Hepatocyte (in vitro differentiated cells): ENCODE results near the gene PNMA3. TPM values are rescaled to one million over a fixed set of nuclear protein-coding genes. Genes with fewer than 3 reads are reported as not detected.
A peak's percentile ranks its signal among the peaks of the same experiment; 100 is the strongest.

Source experiments
- DNase-seq: peaks from one replicate; pipeline ENCODE4 v3.0.0-alpha.2; 2016; ENCODE audit warnings: low spot score
- H2AFZ ChIP-seq: fragments of 200-600 bp; sonication (generic); 2 replicates; pipeline ENCODE4 v1.6.0; 2016; ENCODE audit warnings: antibody characterized with exemption, mild to moderate bottlenecking
- H3K27ac ChIP-seq: fragments of 200-600 bp; sonication (generic); 2 replicates; pipeline ENCODE4 v1.5.1; 2016; ENCODE audit warnings: mild to moderate bottlenecking
- H3K27me3 ChIP-seq: fragments of 200-600 bp; sonication (generic); 2 replicates; pipeline ENCODE4 v1.6.1; 2016
- H3K36me3 ChIP-seq: fragments of 200-600 bp; sonication (generic); replicated peaks from 2 replicates; pipeline ENCODE4 v1.5.1; 2016; ENCODE audit warnings: low read depth; ENCODE audit not compliant: insufficient read depth
- H3K4me1 ChIP-seq: fragments of 200-600 bp; sonication (generic); 2 replicates; pipeline ENCODE4 v1.5.1; 2016; ENCODE audit warnings: mild to moderate bottlenecking, moderate library complexity; ENCODE audit not compliant: insufficient read depth
- H3K4me2 ChIP-seq: fragments of 200-600 bp; sonication (generic); 2 replicates; pipeline ENCODE4 v1.6.0; 2016
- H3K4me3 ChIP-seq: fragments of 200-600 bp; sonication (generic); 2 replicates; pipeline ENCODE4 v1.5.1; 2016; ENCODE audit warnings: mild to moderate bottlenecking
- H3K79me2 ChIP-seq: fragments of 200-600 bp; sonication (generic); 2 replicates; pipeline ENCODE4 v1.6.0; 2017; ENCODE audit warnings: mild to moderate bottlenecking
- H3K9me2 ChIP-seq: fragments of 200-600 bp; sonication (generic); replicated peaks from 2 replicates; pipeline ENCODE4 v1.6.0; 2017; ENCODE audit warnings: mild to moderate bottlenecking; ENCODE audit not compliant: insufficient read depth
- H3K9me3 ChIP-seq: fragments of 200-600 bp; sonication (generic); 2 replicates; pipeline ENCODE4 v1.5.1; 2016; ENCODE audit warnings: low read depth, mild to moderate bottlenecking
- H4K20me1 ChIP-seq: fragments of 200-600 bp; sonication (generic); 2 replicates; pipeline ENCODE4 v1.6.0; 2016; ENCODE audit warnings: mild to moderate bottlenecking; ENCODE audit not compliant: insufficient read depth, poor library complexity, severe bottlenecking
- EZH2 ChIP-seq: fragments of 200-600 bp; sonication (generic); IDR thresholded peaks from 2 replicates; pipeline ENCODE4 v1.6.1; 2016; ENCODE audit warnings: antibody characterized with exemption, mild to moderate bottlenecking, borderline replicate concordance
- EZH2phosphoT487 ChIP-seq: fragments of 200-600 bp; sonication (generic); IDR thresholded peaks from one replicate; pipeline ENCODE4 v1.6.1; 2018; ENCODE audit warnings: antibody characterized with exemption, mild to moderate bottlenecking, low read depth, moderate library complexity; ENCODE audit not compliant: unreplicated experiment, severe bottlenecking
- WGBS: methylation state at CpG from one replicate; pipeline ENCODE4 v1.1.6; 2016; ENCODE audit warnings: low lambda C conversion rate; ENCODE audit errors: missing lambda C conversion rate; 5-methylcytosine and 5-hydroxymethylcytosine counted together
- polyA plus RNA-seq: library from polyadenylated mRNA; unstranded; fragments of >200 nt; fragmentation: Nextera tagmentation; extraction: Ambion mirVana; gene quantifications from 2 replicates; pipeline ENCODE4 v1.2.1, GENCODE V29; 2016
- total RNA-seq: library from RNA; depleted of rRNA; stranded (reverse); fragments of >200 nt; gene quantifications from 2 replicates; pipeline ENCODE4 v1.2.3, GENCODE V29; 2014
- TF ChIP-seq, protein P1 (sequence below): fragments of 200-600 bp; sonication (generic); IDR thresholded peaks from 2 replicates; pipeline ENCODE4 v1.5.1; 2016; ENCODE audit warnings: antibody characterized with exemption, mild to moderate bottlenecking; ENCODE audit not compliant: poor library complexity

PNMA3 gene
- total and polyA plus RNA-seq, 2 experiments from 2014 or later, result 19.1 to 20.0 TPM

DNA sequence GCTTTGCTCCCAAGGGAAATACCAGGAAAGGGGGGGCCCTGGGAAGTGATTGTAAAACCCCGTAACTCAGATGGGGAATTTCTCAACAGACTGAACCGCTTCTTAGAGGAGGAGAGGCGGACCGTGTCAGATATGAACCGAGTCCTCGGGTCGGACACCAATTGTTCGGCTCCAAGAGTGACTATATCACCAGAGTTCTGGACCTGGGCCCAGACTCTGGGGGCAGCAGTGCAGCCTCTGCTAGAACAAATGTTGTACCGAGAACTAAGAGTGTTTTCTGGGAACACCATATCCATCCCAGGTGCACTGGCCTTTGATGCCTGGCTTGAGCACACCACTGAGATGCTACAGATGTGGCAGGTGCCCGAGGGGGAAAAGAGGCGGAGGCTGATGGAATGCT lies 1.0 kb downstream of the PNMA3 start:
- Histone ChIP-seq H3K27me3 (no peaks in the 10 kb centered on the region), H4K20me1 (no peaks in the 10 kb centered on the region), H2AFZ (no peak overlapping the region), H3K4me1 (peaks cover 6% of the 10 kb centered on the region), H3K4me2 (peak overlapping the region; percentile 82), H3K4me3 (no peak overlapping the region), H3K36me3 (no peaks in the 10 kb centered on the region), H3K27ac (no peak overlapping the region), H3K9me3 (no peaks in the 10 kb centered on the region), H3K9me2 (no peaks in the 10 kb centered on the region), H3K79me2 (no peaks in the 10 kb centered on the region)
- 85% methylated on average over 11 of the region's 11 CpGs for WGBS
- TF ChIP-seq EZH2phosphoT487, result no peak
- TF ChIP-seq, protein P1, sequence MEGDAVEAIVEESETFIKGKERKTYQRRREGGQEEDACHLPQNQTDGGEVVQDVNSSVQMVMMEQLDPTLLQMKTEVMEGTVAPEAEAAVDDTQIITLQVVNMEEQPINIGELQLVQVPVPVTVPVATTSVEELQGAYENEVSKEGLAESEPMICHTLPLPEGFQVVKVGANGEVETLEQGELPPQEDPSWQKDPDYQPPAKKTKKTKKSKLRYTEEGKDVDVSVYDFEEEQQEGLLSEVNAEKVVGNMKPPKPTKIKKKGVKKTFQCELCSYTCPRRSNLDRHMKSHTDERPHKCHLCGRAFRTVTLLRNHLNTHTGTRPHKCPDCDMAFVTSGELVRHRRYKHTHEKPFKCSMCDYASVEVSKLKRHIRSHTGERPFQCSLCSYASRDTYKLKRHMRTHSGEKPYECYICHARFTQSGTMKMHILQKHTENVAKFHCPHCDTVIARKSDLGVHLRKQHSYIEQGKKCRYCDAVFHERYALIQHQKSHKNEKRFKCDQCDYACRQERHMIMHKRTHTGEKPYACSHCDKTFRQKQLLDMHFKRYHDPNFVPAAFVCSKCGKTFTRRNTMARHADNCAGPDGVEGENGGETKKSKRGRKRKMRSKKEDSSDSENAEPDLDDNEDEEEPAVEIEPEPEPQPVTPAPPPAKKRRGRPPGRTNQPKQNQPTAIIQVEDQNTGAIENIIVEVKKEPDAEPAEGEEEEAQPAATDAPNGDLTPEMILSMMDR, result no peak
- no peak for TF ChIP-seq EZH2
- no peak for DNase-seq

DNA sequence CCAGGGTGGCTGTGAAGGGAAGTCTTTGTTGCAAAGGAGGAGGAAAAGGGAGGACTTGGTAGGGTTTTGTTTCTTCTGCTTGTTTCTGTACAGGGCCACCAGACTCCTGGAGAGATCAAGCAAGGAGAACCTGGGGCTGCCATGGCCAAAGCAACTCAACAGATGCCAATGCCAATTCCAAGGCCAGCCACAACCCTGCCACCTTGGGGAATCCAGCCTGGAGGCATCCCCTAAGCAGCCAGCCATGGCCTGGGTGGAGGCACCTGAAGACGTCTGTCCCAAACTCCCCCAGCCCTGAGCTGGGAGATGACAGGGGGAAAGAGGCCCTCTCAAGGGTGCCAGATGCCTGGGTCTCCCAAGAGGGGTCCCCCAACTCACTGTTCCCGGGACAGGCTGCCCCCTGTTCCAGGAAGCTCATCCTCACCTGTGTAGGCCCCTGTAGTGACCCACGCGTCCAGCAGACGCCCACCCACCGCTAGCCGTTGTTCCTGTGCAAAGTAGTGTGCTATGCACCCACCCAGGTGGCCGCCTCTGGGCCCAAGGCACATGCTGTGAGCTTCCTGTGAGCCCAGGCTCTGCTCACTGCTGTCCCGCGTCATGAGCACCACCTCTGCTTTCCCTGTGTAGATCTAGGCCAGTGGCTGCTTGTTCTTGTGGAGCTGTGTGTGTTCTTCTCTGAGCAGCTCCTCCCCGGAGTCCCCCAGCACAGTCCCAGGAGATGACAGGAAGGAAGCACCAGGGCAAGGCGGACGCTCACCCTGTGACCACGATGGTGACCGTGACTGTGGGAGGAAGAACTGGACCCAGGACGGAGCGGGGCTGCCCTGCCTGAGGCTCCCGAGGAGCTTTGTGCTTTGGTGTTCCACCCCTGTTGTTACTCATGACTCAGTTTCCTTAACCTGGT lies 3.2 kb downstream of the PNMA3 start:
- Histone ChIP-seq H3K27ac (no peak overlapping the region), H3K4me1 (peaks cover 6% of the 10 kb centered on the region), H4K20me1 (no peaks in the 10 kb centered on the region), H3K36me3 (no peaks in the 10 kb centered on the region), H3K79me2 (no peaks in the 10 kb centered on the region), H2AFZ (no peak overlapping the region), H3K9me2 (no peaks in the 10 kb centered on the region), H3K9me3 (no peaks in the 10 kb centered on the region), H3K4me2 (no peak overlapping the region), H3K27me3 (no peaks in the 10 kb centered on the region), H3K4me3 (no peak overlapping the region)
- DNase-seq, result no peak
- WGBS, result 85% methylated on average over 18 of the region's 18 CpGs
- TF ChIP-seq, protein P1, result no peak
- TF ChIP-seq EZH2 (no peak), EZH2phosphoT487 (no peak)

DNA sequence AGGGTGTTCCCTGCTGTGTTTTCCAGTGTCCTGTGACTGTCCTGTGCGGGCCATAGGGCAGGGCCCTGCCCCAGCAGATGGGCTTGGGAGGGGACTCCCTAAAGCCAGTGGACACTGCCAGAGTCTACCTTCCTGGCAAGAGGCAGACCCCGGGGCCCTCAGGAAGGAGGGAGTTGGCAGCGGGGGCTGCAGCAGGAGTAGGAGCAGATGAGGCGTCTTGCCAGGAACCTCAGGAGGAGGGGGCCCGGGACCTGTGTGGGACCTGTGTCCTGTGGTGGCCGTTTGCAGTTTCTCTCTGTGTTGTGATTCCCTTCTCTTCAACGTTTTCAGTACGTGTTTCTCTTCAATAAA lies 3.8 kb downstream of the PNMA3 start:
- 80% methylated on average over 8 of the region's 8 CpGs for WGBS

More for the DNA sequence above, 3.8 kb downstream of the PNMA3 start:
- H3K36me3 ChIP-seq, result no peaks in the 10 kb centered on the region
- H3K9me3 ChIP-seq, result no peaks in the 10 kb centered on the region
- no peak overlapping the region for H3K4me2 ChIP-seq
- H3K79me2 ChIP-seq, result no peaks in the 10 kb centered on the region
- H3K9me2 ChIP-seq, result no peaks in the 10 kb centered on the region
- H3K4me3 ChIP-seq, result no peak overlapping the region
- H3K27me3 ChIP-seq, result no peaks in the 10 kb centered on the region
- H4K20me1 ChIP-seq, result no peaks in the 10 kb centered on the region
- no peak overlapping the region for H2AFZ ChIP-seq
- TF ChIP-seq, protein P1, result no peak
- no peak for TF ChIP-seq EZH2
- no peak for TF ChIP-seq EZH2phosphoT487
- H3K27ac ChIP-seq, result no peak overlapping the region
- no peak for DNase-seq
- H3K4me1 ChIP-seq, result peaks cover 6% of the 10 kb centered on the region
